ENCODE data around the gene FAM76B.

Gene FAM76B

GRCh38 chr11:95760941-95761340 is 28.6 kb downstream of the FAM76B start:
- no peak overlapping the region for H3K4me2 ChIP-seq (ENCODE audit: low read depth, low read length, poor library complexity, severe bottlenecking)
- no peaks in the 10 kb centered on the region for H3K9me3 ChIP-seq (ENCODE audit: insufficient read depth, low read length)
- TF ChIP-seq CTCF (IDR thresholded peaks at IDR 0.05; ENCODE audit: insufficient read depth, low read length, poor library complexity, severe bottlenecking) (no peak), EZH2phosphoT487 (conservative IDR thresholded peaks at IDR 0.05; ENCODE audit: low read length) (no peak)
- no peak overlapping the region for H3K9ac ChIP-seq (ENCODE audit: low read length)
- H3K27me3 ChIP-seq (ENCODE audit: low read length): no peaks in the 10 kb centered on the region
- H3K36me3 ChIP-seq (ENCODE audit: low read length): no peaks in the 10 kb centered on the region
- H2AFZ ChIP-seq (ENCODE audit: low read depth, low read length, severe bottlenecking): no peak overlapping the region
- no peak overlapping the region for H3K4me3 ChIP-seq (ENCODE audit: insufficient read depth, low read length, poor library complexity, severe bottlenecking)
- H3K9me2 ChIP-seq (replicated peaks; ENCODE audit: insufficient read depth, low read length): no peaks in the 10 kb centered on the region
- H4K20me1 ChIP-seq (ENCODE audit: low read depth, low read length): no peaks in the 10 kb centered on the region
- no peaks in the 10 kb centered on the region for H3K79me2 ChIP-seq (ENCODE audit: insufficient read depth, low read length)
- H3F3A ChIP-seq (ENCODE audit: insufficient read depth): no peaks in the 10 kb centered on the region
- no peak overlapping the region for H3K27ac ChIP-seq (ENCODE audit: low read depth, low read length)

- no peak overlapping the region for H3K27ac ChIP-seq (ENCODE audit: low read depth, low read length)
- H3K79me2 ChIP-seq (ENCODE audit: insufficient read depth, low read length): no peaks in the 10 kb centered on the region
- H3F3A ChIP-seq (ENCODE audit: insufficient read depth): no peaks in the 10 kb centered on the region
- H3K9me2 ChIP-seq (replicated peaks; ENCODE audit: insufficient read depth, low read length): no peaks in the 10 kb centered on the region
- no peak overlapping the region for H3K4me2 ChIP-seq (ENCODE audit: low read depth, low read length, poor library complexity, severe bottlenecking)
- no peaks in the 10 kb centered on the region for H3K9me3 ChIP-seq (ENCODE audit: insufficient read depth, low read length)
- H3K36me3 ChIP-seq (ENCODE audit: low read length): no peaks in the 10 kb centered on the region
- no peak overlapping the region for H2AFZ ChIP-seq (ENCODE audit: low read depth, low read length, severe bottlenecking)
- TF ChIP-seq EZH2phosphoT487 (conservative IDR thresholded peaks at IDR 0.05; ENCODE audit: low read length): no peak
- TF ChIP-seq CTCF (IDR thresholded peaks at IDR 0.05; ENCODE audit: insufficient read depth, low read length, poor library complexity, severe bottlenecking): no peak
- H3K4me3 ChIP-seq (ENCODE audit: insufficient read depth, low read length, poor library complexity, severe bottlenecking): no peak overlapping the region
- H3K27me3 ChIP-seq (ENCODE audit: low read length): no peaks in the 10 kb centered on the region
- H3K9ac ChIP-seq (ENCODE audit: low read length): no peak overlapping the region
- no peaks in the 10 kb centered on the region for H4K20me1 ChIP-seq (ENCODE audit: low read depth, low read length)
Measured at GRCh38 chr11:95751515-95751914, 38.1 kb downstream of the FAM76B start.

GRCh38 chr11:95750101-95750500 is 39.5 kb downstream of the FAM76B start:
- H3K9ac ChIP-seq (ENCODE audit: low read length): no peak overlapping the region
- H2AFZ ChIP-seq (ENCODE audit: low read depth, low read length, severe bottlenecking): no peak overlapping the region
- H3F3A ChIP-seq (ENCODE audit: insufficient read depth): no peaks in the 10 kb centered on the region
- no peak overlapping the region for H3K4me3 ChIP-seq (ENCODE audit: insufficient read depth, low read length, poor library complexity, severe bottlenecking)
- no peak overlapping the region for H3K27ac ChIP-seq (ENCODE audit: low read depth, low read length)
- H3K36me3 ChIP-seq (ENCODE audit: low read length): no peaks in the 10 kb centered on the region
- TF ChIP-seq CTCF (IDR thresholded peaks at IDR 0.05; ENCODE audit: insufficient read depth, low read length, poor library complexity, severe bottlenecking) (no peak), EZH2phosphoT487 (conservative IDR thresholded peaks at IDR 0.05; ENCODE audit: low read length) (no peak)
- no peaks in the 10 kb centered on the region for H3K79me2 ChIP-seq (ENCODE audit: insufficient read depth, low read length)
- no peaks in the 10 kb centered on the region for H4K20me1 ChIP-seq (ENCODE audit: low read depth, low read length)
- H3K27me3 ChIP-seq (ENCODE audit: low read length): no peaks in the 10 kb centered on the region
- H3K4me2 ChIP-seq (ENCODE audit: low read depth, low read length, poor library complexity, severe bottlenecking): no peak overlapping the region
- H3K9me3 ChIP-seq (ENCODE audit: insufficient read depth, low read length): no peaks in the 10 kb centered on the region
- H3K9me2 ChIP-seq (replicated peaks; ENCODE audit: insufficient read depth, low read length): no peaks in the 10 kb centered on the region
